GDM1 (cell line): Measurements from ENCODE around the gene RNGTT.
"Not testable (repeated sequence)": the region's sequence is repeated elsewhere in the genome, so short reads cannot be mapped to it uniquely, and the experiment has no call there.

Experiments used
- DNase-seq: peaks from one replicate; lab custom pipeline; 2025; lab: John Stamatoyannopoulos, UW

RNGTT gene

DNA sequence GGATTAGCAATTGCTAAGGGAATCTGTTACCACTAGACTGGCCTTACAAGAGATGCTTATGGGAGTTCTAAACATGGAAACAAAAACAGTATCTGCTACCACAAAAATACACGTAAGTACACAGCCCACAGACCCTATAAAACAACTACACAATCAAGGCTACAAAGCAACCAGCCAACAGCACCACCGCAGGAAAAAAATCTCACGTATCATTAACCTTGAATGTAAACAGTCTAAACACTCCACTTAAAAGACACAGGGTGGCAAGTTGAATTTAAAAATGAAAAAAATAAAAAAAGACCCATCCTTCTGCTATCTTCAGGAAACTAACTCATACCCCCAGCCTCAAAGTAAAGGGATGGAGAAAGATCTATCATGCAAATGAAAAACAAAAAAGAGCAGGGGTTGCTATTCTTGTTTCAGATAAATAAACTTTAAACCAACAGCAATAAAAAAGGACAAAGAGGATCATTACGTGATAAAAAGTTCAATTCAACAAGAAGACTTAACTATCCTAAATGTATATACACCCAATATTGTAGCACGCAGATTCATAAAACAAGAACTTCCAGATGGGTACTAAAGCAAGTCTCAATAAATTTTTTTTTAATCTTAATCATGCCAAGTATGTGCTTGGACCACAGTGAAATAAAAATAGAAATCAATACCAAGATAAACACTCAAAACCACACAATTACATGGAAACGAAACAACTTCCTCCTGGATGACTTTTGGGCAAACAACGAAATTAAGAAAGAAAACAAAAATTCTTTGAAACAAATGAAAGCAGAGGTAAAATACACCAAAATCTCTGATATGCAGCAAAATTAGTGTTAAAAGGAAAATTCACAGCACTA, 52.3 kb downstream of the RNGTT start:
- DNase-seq, result no peak

DNA sequence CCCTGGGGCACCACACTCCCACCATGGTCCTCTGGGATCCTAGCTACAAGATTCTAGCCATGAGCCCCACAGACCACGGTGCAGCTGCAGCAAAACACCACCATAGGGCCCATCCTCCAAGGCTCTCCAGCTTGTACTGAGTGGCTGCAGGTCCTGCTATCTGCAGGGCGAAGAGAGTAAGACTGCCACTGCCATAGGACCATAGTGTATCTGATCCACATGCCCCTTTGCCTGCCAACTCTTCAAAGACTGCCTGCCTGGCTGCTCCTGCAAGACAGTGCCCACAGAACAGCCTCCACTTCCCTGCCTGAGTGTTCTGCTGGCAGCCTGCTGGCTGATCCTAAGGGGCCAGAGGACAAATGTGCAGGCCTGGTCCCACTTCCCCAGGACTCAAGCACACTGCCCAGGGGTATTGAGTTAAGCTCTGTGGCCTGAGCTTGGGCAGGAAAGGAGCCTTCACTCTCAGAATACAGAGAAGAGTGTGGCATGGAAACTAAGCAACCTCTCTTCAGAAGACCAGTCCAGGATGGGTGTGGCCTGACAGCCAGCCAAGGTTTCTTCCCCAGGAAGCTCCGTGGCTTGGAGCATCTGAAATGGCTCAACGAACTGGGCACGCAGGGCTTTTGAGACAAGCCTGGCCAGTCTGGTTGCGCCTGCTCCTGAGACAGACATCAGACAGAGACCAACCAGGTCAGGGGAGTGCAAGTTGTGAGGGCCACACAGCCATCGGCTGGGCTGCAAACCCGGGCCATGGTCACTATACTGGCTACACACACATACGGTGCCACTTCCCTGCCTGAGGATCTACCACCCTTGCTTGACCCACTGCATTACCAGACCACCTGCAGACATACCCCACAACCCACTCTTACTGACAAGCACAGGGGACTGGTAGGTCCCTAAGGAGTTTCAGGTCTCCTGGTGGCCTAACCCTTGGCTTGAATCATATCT, 54.5 kb downstream of the RNGTT start:
- DNase-seq, result no peak

DNA sequence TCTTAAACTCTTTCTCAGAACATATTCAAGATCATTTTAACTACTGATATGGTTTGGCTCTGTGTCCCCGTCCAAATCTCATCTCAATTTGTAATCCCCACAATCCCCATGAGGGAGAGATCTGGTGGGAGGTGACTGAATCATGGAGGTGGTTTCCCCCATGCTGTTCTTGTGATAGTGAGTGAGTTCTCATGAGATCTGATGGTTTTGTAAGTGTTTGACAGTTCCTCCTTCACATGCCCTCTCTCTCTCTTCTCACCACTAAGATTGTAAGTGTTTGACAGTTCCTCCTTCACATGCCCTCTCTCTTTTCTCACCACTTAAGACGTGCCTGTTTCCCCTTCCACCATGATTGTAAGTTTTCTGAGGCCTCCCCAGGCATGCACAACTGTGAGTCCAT, 56.3 kb downstream of the RNGTT start:
- DNase-seq, result not testable (repeated sequence)

DNA sequence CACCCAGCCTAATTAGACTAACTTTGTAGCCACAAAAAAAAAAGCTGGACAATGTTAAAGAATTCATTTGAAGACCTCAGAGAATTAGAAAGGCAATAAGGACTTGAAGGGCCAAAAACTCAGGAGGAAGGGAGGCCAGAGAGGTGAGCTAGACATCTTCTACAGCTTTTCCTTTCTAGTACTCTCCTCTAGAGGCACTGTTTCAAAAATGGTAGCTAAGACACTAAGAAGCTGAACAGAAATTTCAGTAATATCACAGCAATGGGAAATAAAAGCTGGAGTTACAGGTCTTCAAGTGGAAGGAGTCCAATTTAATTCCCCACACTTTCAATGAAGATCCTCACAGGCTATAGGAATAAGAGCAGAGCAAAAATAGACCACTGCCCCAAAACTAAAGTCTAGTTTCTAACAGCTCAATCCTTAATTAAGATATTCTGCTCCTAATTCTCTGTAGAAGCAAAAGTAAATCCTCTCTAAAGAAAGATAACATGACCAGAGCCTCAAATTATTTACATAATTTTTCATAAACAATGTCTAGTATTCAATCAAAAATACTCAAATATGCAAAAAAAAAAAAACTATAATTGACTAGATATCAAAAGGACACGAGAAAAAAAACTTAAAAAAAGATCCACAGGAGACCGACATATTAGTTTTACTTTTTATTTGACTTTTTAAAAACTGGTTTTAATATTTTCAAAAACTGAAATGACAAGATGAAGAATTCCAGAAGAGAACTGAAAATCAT, 63.7 kb downstream of the RNGTT start:
- no peak for DNase-seq

DNA sequence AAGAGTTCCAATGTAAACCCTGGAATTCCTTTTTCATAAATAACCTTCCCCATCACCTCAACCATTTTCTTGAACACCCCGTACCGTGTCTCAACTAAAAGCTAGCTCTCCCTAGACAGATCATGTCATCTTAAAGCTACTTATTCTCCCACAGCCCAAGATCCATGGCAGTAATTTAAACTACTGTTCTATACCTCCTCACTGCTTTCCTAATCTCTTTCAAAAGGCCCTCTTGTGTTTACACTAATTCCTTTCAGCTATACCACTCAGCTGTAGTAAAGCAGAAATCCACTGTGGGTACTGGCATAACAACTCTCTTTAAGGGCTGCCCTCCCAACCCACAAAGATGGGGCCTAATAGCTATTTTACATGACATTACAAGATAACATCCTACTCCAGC, 67.5 kb downstream of the RNGTT start:
- DNase-seq, result no peak

DNA sequence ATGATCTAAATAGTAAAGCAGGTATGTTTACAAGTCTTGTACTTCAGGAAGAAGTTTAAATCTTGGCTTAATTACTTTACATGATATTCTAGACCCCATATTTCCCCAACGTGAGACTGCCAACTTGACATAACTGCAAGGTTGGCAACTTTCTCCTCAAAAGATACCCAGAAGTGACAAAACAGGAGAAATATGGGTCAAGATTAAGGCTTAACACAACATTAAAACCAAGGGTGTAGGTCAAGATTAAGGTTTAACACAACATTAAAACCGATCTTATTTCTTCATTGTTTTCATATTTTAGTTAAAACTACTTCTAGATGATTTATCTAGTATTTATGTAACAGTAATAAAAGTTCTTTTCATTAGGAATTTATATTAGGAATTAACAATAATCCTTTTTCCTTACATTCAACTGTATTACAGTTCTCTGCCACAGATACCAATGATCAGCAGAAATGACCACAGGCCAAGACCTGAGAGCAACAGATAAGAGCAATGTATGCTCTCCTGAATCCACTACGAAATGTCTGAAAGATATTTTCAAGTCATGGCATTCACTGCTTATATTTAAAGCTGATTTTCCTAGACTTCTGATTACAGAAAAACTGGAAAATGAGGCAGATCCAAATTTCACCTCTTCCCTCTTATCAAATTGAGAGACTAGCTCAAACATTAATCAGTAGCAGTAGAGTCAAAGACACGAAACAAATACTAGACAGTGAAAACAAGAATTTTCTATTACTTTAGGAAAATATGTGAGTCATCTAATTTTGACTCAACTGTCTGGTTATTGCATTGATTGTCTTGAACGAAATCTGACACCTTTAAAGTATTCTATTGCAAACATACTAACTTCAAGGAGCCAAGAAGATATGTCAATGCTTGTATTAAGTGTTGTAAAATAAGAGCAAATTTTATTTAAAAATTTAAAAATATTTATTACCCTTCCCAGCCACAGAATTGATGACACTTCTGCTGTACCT, 72.3 kb downstream of the RNGTT start:
- no peak for DNase-seq

DNA sequence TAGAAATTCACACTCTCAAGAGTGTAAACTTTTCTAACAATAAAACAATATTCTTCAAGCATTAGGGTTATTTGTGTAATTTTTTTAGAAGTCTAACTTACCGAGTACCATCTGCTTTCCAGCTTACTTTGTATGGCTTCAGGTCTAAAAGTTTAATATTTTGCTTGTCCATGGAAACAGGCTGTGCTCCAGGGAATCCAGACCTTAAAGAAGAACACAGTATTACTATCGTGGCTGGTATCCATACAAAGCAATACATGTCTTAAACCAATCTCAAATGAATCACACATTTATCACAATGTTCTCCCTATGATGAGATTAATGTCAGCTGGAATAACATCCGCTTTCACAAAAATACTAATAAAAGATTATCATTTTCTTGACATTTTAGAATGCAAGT, 73.0 kb downstream of the RNGTT start:
- DNase-seq, result no peak

DNA sequence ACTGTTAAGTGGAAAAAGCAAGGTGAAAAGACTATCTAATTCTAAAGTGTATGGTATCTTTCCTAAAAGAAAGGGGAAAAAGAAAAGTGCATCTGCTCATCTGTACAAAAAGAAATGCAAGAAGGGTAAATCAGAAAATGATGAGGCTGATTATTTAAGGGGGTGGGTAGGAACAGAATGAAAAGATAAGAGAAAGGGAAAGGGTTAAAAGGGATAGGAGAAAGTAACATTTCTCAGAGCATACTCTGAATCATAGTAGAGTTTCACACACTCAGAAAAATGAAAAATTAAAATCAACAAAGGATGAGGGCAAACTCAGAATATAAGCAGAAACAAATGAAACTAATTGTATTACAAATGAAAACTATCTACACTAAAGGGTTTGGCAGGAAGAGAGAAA, 79.1 kb downstream of the RNGTT start:
- no peak for DNase-seq

DNA sequence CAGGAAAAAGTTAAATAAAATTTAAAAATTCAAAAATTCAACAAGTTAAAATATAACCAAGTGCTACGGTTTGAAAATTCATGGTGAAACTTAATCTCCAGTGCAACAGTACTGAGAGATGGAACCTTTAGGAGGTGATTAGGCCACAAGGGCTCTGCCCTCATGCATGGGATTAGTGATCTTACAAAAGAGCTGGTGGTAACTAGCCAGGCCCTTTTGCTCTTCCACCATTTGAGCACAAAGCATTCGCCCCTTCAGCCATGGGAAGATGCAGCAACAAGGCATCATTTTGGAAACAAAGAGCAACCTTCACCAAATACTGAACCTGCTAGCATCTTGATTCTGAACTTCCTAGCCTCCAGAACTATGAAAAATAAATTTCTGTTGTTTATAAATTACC, 80.9 kb downstream of the RNGTT start:
- no peak for DNase-seq

DNA sequence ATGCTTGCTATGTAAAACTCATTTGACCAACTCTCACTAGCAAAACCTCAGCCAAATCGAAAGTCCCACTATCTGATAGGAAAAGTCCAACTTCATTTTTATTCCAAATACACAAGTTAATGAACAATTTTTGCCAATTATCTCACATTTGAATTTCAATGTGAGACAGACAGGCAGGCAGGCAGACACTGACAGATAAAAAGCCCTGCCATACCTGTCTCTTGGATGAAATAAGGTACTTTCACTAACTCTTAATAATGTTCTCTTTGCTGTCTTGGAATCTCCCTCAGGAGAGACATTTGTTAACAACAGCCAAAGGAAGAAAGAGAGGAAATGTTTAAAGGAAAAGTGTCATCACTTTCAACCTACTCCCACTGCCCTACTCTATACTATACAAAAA, 82.0 kb downstream of the RNGTT start:
- DNase-seq, result no peak

DNA sequence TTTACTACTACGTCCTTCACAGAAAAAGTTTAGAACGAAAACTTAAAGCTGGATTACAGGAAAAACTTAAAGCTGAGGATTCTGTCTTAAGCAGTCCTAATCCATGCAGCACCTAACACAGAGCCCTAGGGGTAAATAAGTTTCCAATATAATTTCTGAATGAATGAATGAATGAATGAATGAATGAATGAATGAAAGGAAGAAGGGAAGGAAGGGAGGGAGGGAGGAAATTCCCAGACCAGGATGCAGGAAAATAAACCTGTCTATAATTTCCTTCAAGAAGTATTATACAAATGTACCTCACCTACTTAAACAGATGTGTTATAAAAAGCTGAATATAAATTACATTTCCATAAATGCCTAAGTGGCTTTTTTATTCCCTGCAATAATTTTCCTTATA, 83.4 kb downstream of the RNGTT start:
- DNase-seq, result no peak

DNA sequence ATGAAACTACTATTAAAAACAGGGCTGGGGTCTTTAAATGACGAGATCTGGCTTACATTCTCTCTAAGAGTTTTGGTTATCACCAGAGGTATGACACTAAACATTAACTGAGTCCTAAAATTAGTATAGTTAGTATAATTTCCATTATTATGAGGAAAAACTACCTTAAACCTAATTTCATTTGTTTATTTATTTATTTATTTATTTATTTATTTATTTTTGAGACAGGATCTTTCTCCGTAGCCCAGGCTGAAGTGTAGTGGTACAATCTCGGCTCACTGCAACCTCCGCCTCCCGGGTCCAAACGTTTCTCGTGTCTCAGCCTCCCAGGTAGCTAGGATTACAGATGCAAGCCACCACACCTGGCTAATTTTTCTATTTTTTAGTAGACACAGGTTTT, 85.5 kb downstream of the RNGTT start:
- no peak for DNase-seq

DNA sequence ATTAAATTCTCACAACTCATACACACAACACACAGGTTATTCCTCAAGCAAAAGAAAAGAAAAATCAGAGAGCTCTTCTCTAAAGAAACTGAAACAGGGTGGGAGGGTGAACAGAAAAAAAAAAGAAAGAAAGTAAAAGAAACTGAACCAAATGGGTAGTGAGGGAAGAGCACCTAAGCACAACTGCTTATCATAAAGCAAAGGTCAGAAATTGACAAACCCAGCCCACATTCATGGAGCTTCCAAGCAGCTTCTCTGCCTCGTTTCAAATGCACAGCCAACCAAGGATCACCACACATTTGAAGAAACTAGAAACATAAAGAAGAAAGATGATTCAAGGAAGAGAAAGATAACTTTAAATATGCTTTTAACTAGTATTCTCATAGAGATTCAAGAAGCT, 90.5 kb downstream of the RNGTT start:
- DNase-seq, result no peak

DNA sequence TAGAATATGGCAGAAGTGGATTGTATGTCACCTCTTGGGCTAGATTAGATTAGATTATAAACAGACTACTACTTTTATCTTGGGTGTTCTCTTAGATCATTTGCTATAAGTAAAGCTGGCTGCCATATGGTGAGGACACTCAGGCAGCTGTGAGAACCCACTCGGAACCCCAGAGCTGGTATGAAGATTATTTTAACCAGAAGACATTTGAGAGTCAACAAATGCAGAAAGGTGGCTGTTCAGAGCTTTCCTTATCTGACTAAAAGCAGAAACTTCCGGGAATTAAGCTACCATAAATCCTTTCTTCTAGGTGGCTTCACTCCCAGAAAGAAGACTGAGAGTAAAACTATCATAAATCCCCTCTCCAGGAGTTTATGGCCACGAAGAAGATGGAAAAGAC, 91.9 kb downstream of the RNGTT start:
- no peak for DNase-seq

DNA sequence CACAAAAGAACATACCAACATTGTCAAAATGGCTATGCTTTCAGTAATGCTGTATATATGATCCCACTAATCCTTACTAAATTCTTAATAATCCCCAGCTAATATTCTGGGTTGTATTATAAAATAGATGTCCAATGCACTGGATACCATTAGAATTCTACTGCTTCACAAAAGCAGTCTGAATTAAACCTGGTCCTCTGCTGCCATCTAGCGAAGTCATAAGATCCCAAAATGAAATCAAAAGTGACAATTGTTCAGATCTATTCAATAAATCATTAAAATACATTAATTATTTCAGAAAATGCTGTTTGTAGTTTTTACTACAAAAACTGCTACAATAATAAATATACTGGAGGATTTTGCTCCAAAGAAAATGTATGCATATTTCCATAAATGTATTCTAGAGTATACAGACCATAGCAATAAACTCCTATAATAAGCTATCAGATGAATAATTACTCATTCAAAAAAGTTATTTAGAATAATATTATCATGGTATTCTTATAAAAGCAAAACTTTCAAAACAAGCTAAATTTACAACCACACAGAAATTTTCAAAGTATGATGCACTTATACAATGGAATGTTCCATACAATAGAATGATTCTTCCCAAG, 92.6 kb downstream of the RNGTT start:
- peak; percentile 1 for DNase-seq

DNA sequence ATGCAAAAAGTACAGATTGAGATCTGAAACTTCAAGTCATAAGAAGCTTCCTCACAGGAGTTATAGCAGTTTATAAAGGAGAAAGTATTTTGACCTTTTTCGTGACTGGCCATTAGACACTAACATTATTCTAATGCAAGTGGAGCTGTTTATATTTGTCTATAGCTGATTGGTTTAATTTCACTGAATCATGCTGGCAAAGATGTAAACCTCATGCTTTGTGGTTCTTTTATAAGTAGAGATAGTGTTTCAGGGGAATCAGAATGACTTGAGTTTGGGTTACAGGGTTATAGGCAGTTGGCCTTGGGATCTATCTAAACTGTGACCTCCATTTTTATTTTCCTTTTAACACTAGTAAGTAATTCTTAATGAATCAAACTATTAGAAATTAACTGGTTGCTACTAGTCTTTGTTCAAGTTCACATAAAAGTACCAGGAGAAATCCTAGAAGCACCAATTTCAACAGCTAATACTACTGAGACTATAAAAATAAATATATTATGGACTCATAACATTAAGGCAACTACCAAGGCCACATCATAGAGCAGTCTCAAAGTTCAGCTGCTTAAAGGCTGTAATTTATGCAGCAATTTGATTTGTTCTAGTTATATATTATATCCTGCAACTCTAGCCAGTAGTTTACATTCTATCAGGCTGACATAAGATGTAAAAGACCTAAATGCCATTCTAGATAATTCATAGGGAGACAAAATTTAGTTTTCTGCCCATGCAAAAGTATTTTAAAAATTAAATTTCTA, 94.0 kb downstream of the RNGTT start:
- DNase-seq, result no peak

DNA sequence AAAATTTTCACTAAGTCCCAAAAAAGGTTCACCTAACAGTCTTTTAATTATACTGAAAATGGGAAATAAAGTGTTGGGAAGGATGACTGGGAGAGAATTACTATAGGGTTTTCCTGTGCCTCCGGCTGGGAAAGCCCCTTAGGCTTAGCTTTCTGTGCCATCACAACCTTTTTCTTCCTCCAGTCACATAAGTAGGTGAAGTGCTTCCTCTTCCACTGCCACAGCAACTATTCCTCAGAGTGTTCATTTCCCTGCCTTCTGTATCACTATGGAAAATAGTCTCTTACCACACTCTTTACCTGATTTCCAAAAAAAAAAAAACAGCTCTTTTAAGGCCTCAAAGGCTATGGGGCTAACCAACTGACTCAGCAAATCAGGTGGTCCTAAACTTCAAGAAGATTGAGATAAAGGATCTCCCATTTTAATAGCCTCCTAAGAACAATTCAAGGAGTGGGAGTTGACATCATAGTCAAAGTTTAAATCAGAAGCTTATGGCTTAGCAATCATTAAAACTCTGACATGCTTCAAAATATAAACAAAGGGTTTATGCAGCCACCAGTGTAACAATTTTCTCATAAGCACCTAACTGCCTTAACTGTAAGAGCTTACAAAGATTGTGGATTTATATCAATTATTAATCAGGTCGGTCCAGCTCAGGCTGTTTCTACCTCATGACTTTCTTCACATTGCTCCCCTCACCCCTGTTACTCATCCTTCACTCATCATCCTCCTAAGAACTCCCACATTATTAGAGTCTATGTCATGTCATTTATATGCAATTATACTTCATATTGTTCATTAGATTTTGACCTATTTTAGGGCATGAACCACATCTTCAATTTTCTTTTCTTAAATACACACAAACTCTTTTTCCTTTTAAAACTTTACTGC, 95.3 kb downstream of the RNGTT start:
- no peak for DNase-seq

DNA sequence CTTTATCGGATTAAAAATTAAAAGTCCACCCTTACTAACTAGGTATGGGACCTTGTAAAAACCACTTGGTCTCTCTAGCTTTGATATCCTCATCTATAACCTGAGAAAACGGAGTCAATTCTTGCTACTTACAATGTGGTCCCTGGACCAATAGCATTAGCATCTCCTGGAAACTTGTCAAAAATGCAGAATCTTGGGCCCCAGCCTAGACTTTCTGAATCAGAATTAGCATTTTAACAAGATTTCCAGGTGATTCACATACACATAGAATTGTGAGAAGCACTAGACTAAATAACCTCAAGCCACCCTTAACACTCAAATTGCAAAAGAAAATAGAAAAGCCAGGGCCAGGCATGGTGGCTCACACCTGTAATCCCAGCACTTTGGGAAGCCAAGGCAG, 96.6 kb downstream of the RNGTT start:
- DNase-seq, result no peak

DNA sequence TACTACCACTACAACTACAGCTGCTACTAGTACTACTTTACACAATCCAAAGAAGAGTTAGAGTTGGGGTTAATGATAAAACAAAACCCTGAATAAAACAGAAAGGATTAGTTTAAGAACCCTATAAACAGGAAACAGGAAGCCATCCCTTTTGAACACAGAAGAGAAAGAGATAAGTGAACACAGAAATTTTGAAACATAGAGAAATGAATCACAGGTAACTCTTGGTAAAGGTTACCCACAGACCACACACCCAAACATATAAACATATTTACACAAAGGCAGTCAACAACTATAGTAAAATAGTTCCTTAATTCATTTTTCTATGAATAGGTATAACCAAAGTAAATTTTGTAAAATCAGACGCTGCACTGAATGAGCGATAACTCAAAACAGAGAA, 98.1 kb downstream of the RNGTT start:
- DNase-seq, result no peak
